Inflammatory macrophage treated with lipopolysaccharide for 4 hours (primary cell): Measurements from ENCODE around the gene WIPI1.

ENCODE experiments used
- DNase-seq: peaks from one replicate; pipeline ENCODE4 v3.0.0-alpha.2; 2020

Gene WIPI1

DNA sequence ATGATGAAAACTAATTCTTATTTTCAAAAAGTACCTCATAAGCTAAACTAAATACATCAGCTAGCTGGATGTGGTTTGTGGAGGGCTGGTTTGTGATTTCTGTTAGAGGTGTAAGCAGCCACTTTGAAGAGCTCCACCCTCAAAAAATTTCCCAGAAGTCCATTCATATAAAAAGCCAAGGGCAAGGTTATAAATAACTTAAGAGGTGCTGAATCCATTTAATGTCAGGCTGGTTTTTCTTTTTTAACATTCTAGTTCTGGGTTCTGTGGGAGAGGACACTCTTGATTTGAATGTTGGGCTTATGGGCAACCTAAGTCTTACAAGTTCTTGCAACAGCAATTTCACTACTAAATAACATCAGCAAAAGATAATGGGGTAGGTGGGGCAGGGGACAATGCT is 3.4 kb upstream of the WIPI1 start:
- DNase-seq = no peak

DNA sequence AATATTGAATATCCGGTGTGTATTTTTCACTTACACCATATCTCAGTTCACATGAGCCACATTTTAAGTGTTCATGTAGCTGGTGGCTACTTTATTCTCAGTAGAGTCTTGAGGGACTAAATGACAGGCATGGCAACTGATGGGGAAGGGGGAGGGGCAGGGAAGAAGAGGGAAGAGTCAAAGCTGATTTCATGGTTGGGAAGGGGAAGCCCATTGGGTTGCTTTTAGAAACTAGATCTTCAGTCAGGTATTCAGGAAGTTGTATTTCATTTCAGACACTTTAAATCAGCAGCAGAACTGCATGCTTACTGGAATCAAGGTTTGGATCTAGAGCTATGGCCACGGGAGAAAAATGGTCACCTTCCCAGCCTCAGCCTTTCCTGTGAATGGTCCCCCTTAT is 2.9 kb upstream of the WIPI1 start:
- peak; percentile 15 for DNase-seq

DNA sequence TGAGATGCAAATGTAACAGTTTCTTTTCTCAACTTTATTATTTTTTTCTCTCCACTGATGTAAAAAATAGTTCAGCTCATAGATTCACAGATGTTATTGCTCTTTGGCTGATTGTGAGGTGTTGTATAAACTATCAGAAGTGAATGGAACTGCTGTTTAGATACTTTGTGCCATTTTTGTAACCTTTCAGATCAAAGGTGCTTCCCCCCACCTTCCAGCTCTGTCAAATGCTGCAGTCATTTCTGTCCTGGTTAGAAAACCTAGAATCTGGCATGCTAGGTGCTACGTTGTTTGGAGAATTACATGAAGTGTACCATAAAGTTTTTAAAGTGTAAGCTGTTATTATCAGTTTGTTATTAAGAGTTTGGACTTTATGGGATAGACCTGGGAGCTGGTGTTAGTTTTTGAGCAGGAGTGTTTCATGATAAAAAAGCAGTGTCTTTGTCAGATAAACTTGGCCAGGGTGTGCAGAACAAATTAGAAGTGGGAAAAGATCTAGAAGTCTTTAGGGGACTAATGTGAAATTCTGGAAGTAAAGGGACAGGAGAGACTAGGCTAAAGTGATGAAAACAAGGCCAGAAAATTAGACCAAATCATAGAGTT is 1.8 kb upstream of the WIPI1 start:
- no peak for DNase-seq

DNA sequence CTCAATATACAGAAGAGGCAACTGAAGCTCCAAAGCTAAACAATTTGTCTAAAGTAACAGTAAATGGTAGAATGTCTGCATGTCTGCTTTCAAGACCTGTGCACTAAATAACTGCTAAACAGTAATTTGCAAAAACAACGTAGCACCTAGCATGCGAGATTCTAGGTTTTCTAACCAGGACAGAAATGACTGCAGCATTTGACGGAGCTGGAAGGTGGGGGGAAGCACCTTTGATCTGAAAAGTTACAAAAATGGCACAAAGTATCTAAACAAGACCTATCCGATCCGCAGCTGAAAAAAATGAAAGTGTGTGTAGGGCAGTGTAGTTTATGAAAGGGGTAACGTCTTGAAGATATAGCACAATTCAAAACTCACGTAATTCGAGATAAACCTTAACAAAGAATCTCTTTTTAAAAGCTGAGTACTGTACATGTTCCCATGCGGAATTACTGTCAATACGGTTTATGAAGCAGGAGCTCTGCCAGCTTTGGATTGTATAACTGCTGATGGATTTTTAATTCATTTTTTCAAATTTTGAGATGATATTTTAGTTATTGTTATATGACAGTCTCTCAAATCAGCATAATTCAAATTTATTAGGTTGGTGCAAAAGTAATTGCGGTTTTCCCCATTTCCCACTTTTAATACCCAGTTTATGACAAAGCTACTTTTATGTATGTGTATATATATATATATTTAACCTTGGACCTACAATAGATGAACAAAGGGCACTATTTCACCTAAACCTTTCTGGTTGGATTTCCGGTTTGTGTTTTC is 1.2 kb upstream of the WIPI1 start:
- no peak for DNase-seq

DNA sequence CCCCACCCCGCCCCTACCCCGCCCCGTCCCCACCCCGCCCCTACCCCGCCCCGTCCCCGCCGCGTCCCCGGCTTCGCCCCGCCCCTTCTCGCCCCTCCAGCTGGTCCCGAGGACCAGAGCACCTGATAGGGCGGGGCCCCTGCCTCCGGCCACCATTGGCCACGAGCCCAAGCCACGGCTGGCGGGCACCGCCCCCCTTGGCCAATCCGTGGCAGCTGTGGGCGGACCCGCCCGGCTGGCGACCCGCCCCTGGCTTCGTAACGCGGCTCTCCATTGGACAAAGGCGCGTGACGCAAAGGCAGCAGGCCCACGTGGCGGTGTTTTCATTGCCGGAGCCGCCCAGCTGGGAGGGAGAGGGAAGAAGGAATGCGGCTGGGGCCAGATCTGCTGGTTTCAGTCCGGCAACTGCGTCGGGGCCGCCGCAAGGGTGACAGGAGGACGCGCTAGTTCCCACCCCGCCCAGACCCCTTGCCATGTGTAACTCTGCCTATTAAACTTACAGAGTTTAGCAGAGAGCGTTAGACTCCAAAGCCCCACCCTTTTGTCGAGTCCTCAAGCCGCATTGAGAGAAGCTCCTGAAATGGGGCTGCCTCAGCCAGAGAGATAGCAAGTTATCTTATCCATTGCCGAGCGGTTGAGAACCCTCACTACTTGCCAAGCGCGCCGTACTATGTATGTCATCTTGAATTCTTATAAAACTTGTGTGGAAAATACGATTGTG is 403 bp upstream of the WIPI1 start:
- DNase-seq = peak; percentile 100

DNA sequence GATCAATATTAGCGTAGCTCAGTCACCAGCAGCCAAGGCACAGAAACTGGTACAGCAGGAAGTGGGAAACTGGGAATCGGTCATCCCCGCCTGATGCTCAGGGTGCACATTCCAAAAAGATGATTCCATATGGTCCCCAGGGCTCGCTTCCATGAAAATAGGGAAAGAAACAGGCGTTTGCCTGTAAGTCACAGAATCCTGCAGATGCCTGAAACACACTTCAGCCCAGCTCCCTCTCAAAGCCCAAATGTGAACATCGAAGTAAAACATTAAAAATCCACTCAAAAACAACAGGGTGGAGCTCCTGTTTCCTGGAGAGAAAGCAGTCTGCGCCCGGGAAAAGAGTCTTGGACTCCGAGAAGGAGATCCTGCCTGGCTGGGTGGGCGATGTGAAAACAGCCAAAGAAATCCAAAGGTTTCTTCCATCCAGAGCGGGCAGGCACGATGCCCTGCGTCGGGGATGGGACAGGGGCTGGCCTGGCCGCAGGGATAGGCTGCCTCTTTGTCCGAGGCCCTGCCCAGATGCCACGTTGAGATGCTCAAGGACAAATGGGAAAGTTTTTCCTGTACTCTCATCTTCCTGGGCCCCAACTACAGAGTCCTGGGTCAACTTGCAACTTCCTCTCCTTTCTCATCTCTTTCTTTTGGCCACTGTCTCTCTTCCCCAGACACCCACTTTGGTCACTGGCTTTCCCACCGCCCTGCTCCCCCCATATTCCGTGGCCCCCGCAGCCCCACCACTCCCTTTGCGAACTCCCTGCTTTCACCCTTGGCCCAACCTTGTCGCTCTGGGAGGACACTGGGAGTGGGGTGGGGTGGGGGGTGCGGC is 743 bp downstream of the WIPI1 start:
- DNase-seq = peak; percentile 72

DNA sequence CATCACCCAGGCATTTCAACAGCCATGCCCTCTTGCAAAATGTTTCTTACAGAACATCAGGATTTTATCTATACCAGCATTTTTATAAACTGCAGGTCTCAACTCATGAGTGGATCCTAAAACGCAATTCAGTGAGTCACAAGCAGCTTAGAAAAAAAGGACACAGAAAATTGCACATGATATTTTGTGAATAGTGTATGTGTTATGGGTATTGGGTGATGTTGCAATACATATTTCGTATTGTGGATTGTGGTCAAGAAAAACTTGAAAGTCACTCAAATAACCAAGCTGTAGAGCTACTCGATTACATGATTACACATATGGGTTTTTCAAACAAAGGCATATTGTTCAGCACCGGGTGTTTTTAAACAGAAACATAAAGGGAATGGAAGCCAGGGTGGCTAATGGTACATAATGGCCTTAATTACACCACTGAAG is 1.4 kb downstream of the WIPI1 start:
- DNase-seq = peak; percentile 95

DNA sequence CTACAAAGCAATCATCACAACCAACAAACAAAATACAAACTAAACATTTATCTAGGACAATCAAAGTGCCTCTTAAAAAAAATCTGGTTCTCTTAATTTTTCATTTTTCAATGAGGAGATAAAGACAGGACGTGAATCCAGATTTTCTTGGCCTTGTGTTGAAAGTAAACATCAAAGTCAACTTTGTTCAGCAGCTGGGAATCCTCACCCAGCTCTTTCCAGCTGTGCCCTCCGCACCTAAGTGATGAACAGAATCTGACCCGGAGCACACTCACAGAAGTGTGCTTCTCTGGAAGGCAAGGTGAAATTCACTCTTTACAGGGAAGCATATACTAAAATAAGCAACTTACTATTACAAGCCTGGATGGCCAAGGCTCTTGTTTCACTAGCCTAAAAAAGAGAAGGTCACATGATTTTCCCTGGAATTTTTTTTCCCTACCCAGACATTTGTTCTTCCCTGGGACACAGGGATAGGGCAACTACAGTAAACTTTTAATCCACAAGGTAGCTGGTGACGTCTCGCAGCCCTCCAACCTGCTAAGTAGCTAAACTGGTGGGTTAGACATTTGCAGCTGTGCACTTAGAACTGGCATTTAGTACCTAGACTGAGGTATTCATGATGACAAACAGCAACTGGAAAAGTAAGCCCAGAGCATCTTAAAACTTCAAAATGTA is 3.2 kb downstream of the WIPI1 start:
- DNase-seq = no peak

DNA sequence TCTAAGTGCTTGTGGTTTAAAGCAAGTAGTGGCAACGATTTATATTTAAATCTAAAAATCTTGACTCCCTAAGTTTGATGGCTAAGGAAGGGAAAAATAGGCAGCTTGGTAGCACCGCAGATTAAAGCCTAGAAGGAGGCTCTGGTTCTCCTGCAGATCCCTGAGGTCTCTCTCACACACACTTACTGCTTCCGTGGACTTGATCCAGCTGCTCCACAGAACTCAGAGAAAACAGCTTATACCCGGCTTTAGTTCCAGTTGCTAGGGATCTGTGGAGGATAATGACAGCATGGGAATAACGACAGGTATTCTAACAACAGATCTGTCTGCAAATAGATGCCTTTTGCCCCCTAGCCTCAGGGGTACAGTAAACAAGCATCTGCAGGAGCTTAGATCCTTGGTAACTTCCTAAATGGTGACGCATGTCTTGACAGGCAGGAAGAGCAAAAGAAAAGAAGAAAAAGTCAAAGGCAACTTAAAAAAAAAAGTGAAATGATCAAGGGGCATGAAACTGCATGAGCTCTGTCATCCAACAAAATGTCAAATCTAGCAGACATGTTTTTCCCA is 4.5 kb downstream of the WIPI1 start:
- DNase-seq = no peak

DNA sequence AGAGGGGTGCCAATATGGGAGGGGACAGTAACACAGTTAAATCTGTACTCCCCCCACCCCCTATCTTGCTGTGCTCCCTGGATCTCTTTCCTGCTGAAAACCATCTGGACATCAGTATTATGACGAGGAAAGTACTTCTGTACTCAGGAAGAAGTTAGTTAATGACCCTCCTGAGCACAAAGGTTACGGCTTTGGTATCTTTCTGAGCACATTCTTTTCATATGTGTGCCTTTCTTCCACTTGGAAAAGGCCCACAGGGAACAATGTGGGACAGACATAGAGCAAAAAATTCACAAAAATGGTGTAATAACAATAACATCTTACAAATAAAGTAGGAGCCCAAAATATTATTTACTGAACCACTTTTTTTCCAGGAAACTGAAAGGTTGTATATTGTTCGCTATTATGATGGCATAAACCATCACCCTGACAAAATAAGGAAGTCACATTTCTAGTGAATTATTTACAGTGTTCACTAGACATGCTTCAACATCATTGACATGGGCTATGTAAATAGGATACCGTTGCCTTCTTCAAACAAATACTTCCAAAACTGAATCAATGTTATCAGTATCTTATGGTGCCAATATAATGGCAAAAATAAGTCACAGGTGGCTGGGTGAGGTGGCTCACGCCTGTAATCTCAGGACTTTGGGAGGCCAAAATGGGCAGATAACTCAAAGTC is 5.5 kb downstream of the WIPI1 start:
- no peak for DNase-seq

DNA sequence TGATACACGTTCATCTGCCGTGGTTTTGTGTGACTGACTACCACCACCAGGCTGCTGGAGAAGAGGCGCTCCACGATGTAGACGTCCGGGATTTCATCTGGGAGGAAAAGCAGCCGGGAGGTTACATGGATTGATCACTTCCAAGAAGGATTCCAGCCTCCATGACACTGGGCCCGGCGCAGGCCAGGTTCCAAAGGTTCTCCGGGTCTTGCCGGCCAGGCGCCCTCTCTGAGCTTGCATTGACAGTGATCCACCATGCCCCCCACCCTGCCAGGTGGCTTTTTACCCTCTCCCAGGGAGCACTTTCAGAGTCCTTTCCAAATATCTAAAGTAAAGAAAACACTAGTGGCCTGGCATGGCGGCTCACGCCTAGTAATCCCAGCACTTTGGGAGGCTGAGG is 6.5 kb downstream of the WIPI1 start:
- no peak for DNase-seq

DNA sequence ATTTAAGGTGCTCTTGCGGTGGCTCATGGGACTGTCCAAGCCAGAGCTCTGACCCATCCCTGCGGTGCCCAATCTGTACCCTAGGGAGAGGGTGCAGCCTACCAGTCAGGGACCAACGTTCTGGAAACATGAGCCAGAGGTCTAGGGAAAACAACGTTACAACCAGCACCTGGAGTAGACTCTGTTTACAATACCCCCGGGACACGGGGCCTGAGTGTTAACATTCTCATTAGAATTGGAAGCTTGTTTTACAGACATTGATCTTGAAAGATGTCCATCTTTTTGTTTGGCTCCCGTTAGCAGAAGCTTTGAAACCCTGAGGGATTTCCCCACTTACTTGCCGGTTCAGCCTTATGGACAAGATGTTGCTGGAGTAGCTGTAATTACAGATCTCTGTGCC is 6.9 kb downstream of the WIPI1 start:
- no peak for DNase-seq

DNA sequence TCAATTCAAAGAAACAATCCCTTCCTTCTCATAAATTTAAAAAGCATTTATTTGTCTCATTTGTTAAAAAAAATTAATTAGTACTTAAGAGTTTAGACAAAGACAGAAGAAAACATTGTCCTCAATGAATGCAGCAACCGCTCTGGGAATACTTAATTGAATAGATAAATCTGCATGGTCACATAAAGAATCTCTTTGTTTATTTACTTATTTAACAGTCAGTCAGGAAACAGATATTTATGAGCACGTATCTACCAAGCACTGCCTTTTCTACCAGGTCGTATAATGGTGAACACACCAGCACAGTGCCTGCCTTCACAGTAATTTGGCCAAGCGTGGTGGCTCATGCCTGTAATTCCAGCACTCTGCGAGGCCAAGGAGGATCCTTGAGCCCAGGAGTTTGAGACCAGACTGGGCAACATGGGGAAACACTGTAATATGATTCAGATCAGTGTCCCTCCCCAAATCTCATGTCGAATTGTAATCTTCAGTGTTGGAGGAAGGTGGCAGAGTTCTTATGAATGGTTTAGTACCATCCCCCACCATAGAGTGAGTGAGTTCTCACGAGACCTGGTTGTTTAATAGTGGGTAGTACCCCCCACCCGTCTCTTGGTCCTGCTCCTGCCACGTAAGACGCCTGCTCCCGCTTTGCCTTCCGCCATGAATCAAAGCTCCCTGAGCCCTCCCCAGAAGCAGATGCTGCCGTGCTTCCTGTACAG is 8.1 kb downstream of the WIPI1 start:
- DNase-seq = no peak

DNA sequence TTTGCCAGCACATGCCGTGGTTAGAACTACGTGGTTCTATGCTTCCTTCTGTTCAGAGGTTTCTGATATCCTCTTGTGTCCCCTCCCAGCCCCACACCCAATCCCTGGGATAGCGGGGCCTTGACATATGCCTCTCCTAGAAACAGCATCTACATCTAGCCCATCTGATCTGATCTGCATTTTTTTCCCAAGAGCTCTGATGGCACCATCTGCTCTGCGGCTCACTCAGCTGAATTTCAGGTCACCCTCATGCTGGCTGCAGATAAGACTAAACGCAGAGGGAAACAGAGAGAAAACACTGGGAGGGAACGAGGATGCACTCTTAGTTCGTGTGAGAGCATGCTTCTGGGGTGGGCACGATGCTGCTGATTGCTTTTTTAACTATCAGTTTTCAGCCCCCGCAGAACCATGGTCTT is 10.7 kb downstream of the WIPI1 start:
- no peak for DNase-seq

DNA sequence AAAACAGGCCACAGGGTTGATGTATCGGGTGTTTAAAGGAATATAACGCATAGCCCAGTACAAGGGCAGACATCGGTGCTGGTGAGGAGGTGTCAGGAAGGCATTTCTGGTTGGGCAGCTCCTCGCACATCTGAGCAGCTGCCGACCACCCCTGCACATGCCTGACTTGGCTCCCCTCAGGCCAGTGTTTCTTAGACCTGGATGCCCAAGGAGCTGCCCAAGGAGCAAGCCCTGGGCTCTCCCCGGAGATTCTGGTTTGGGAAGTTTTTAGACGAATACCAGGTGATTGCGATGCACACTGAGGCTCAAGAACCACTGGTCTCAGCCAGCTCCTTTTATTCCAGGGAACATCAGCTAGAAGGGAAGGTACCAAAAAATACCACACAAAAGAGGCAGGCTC is 11.6 kb downstream of the WIPI1 start:
- DNase-seq = no peak

DNA sequence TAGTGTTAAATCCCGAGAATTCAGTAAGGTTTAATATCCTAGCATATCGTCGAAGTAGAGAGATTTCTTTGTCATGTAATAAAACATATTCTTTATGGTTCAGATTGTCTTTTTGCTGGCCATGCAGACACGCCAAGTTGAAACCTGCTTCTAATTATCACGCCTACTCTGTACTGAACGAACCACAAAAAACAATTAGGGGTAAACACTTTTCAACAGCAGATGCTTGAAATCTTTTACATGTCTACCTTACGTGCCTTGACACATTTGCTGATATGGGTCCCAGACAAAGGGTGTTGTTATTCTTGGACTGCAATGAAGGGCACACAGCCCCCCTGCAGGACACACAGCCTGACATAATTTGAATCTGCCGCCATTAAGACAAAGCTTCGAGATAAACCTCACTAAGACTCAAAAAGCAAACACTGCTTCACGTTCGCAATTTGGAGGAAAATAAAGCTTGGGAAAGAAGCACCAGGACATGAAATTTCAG is 13.3 kb downstream of the WIPI1 start:
- DNase-seq = no peak

DNA sequence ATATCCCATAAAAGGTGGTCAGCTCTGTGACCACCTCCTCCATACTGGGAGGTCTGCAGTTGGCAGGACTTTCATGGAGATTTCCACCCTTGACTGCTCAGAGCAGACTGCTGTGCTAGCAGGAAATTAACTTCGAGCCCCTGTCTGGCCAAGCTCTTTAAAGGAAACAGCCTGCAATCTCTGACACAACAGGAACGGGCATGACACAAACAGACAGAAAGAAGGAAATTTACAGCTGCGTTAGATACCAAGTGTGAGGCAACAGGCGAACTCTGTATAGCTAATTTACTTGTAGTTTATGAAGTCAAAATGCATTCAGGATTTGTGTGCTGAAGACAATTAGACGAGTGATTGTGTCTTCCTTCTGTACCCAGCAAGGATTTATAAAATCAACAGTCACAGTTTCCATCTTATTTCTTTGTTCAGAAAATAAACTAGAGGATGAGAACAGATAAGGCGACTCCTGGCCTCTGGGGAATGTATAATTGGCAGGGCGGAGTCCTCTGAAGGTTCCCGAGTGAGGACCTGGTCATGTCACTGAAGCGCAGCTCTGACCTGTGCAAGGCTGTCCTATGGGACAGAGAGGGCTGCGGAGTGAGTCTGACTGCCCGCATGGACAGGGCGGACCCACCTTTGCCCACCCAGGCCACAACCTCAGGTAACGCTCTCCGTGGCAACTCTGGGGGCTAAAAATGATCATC is 16.1 kb downstream of the WIPI1 start:
- peak; percentile 70 for DNase-seq

DNA sequence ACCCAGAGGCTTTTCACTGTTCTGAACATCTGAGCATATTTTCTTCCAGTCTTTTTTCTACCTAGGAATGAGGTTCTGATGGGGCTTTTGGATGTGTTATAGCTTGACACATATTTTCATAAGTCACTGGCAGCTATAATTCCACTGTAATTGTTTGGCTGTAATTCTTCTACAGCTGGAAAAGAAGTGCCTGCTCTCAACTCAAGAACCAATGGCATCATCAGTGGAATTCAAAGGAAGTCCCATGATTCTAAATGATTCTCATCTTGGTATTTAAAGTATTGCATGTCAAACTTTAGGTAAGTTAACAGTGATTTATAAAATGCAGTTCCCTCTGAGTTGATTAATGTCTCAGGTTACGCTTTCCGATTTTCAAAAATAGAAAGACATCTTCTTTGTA is 16.8 kb downstream of the WIPI1 start:
- DNase-seq = no peak

DNA sequence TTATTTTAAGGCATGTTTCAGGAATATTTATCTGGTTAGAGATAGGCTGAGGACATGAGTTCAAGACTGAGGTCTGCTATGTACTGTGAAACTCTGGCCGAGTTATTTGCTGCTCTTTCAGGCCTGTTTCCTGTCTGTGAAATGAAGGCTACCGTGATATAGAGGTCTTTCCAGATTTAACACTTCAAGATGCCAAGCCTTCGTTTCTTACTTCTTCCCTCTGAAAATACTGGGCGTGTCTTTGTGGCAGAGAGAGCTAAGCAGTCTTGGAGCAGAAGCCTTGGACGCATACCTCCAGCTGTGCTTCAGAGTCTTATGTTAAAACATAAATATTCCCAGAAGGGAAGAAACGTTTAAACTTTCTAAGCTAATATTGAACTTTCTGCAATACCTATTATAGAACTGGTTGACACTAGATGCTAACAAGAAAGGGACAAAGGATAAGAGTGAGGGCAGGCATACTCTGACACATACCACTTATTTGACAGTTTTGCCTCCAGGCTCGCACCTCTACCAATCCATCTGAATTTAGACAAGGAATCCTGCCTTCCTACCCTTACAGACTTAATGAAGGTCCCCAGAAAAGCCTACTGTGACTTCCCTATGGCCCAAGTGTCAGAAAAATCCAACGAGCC is 17.5 kb downstream of the WIPI1 start:
- DNase-seq = no peak
